Fibroblast of upper back skin (primary cell): ENCODE measurements around the gene RIPOR3.
A peak's percentile ranks its signal among the peaks of the same experiment; 100 is the strongest.
"Not testable (repeated sequence)": the region's sequence is repeated elsewhere in the genome, so short reads cannot be mapped to it uniquely, and the experiment has no call there.

ENCODE experiments used
- DNase-seq: peaks from one replicate; pipeline ENCODE4 v3.0.0-alpha.2; 2013

The RIPOR3 gene

DNA sequence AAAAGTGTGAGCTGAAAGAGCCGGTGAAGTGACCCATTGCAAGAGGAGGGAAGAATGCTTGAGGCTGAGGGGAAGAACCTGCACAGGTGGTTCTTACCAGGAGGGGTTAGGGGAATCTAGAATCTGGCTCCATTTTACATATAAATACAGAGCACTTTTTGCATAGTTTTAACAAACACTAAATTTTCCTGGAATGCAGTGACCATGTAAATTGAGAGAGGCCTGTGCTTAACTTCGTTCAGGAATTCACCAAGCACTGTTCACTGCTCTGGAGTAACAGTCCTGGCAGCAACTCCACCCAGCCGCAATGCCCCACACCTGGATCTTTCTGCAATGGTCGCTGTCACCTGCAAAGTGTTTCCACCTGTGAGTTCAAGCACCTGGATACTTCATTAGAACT is 13.2 kb upstream of the RIPOR3 start:
- DNase-seq, result no peak

DNA sequence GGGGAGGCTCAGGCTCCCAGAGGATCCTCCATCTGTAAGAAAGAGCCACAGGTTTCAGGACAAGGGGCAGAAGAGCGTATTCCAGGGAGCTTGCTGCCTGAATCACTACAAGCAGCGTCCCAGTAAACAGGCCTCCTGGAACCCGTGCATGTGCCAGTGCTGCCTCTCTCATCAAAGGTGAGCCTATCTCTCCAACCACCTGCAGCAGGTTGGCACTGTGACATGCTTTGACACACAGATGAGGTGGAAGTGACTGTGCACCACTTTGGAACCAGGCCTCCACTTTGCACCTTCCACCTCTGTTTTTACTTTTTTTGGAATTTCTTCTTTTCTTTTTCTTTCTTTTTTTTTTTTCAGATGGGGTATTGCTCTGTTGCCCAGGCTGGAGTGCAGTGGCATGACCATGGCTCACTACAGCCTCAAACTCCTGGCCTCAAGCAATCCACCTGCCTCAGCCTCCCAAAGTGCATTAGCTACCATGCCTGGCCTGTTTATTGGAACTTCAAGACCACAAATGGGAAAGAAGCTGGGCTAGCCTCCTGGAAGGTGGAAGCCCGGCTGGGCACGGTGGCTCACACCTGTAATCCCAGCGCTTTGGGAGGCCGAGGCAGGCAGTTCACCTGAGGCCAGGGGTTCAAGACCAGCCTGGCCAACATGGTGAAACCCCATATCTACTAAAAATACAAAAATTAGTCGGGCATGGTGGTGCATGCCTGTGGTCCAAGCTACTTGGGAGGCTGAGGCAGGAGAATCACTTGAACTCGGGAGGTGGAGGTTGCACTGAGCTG is 12.5 kb upstream of the RIPOR3 start:
- not testable (repeated sequence) for DNase-seq

DNA sequence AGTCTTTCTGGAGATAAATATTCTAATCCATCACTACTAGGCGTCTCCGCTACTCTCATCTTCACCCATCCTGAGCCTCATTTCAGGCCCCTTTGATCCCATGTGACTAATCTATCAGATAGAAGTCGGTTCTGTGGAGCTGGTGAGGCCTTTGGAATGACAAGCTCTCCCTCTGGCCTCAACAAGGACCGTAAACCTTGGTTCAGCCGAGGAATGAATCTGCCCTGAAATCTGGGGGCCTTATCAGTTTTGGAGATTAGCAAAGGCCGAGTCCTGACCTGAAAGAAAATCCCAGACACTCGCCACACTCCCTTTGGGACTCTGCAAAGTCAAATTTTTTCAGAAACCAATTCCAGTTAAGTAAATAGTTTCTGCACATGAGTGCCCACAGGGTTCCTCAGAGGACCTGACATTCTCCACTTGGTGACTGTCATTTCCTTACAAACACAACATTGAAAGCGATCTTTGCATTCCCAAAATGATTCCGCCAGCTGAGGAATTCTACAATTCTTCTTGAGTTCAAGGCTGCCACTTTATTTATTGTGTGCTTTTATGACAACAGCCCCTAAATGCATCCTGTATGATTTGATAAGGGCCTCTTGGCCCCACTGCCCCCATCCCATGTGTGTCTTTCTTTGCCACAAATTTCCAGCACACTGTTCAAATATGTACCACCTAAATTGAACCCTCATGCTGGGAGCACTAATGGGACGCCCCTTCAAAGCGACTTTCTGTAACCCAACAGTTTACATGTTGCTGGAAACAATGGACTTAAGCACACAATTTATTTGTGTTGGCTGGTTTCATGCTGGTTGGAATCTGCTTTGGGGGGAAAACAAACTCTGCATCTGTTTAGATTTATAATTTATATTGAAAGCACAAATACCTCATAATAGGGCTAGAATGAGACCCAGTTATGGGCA is 10.0 kb upstream of the RIPOR3 start:
- no peak for DNase-seq

DNA sequence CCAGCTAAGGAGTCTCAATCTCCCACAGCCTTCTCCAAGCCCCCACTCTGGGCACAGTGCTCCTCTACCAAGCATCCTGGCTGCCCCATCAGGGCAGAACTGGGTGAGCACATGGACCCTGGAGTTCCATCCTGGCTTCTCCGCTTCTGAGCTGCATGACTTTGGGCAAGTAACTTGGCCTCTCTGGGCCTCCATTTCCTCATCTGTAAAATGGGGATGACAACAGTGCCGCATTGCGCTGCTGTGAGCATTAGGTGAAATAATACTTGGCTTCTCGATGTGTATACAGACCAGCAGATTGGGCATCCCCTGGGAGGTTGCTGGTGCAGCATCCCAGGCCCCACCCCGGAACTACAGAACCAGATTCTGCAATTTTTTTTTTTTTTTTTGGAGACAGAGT is 8.3 kb upstream of the RIPOR3 start:
- no peak for DNase-seq

DNA sequence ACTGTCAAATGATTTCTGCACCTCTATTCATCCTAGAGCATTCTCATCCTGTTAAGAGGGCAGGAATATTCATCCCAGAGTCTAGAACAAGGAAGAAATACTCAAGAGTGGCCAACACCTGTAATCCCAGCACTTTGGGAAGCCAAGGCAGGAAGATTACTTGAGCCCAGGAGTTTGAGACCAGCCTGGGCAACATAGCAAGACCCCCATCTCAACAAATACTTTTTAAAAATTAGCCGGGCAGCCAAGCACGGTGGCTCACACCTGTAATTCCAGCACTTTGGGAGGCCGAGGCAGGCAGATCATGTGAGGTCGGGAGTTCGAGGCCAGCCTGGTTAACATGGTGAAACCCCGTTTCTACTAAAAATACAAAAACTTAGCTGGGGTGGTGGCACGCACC is 6.9 kb upstream of the RIPOR3 start:
- DNase-seq, result not testable (repeated sequence)

DNA sequence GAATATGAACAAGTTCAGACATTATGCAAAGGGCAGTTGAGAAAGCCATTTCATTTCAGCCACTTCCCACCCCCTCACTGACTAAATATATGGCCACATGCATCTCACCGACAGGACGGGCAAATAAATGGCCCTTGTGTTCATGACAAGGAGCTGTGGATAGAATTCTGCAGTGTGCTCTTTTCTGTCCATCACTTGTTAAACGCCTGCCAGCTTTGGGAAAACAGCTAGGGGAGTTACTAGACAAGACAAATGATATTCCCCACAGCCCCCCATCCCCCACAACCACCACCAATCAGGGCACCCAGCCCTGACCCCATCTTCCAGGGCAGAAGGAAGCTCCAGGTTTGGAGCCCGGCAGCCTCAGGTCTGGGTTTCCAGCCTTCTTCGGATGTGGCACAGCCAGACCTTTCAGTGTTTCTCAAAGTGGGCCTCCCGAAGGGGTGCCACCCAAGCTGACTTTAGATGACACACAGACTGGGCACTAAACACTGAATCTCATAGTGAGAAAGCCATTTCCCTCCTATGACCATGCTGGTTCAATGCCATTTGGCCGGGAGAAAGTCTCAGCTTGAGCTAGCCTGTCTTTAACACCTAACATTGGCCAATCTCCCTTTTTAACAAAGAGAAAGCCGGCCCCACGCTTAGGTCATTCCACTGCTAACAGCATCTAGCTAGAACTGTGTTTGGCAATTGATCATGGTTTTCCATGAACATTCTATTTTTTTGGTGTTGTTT is 4.0 kb upstream of the RIPOR3 start:
- no peak for DNase-seq

DNA sequence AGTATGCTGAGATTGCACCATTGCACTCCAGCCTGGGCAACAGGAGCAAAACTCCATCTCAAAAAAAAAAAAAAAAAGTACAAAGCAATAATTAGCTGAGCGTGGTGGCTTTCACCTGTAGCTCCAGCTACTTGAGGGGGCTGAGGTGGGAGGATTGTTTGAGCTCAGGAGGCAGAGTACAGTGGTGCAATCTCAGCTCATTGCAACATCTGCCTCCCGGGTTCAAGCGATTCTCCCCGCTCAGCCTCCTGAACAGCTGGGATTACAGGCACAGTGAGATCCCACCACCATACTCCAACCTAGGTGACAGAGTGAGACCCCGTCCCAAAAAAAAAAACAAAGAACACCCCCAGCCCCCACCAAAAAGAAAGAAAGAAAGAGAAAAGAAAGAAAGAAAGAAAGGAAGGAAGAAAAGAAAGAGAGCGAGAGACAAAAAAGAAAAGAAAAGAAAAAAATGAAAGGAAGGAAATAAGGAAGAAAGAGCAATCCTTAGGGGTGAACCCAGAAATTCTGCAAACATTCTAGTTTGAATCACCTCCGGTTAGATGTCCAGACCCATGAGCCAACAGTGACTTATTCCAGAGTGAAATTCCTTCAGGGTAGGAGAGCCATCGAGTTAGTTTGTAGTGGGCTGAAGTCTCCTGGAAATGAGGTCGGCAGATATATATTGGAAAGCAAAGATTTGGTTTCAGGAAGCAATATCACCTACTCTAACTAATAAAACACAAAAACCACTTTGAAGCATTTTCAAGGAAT is 3.2 kb upstream of the RIPOR3 start:
- peak; percentile 22 for DNase-seq

DNA sequence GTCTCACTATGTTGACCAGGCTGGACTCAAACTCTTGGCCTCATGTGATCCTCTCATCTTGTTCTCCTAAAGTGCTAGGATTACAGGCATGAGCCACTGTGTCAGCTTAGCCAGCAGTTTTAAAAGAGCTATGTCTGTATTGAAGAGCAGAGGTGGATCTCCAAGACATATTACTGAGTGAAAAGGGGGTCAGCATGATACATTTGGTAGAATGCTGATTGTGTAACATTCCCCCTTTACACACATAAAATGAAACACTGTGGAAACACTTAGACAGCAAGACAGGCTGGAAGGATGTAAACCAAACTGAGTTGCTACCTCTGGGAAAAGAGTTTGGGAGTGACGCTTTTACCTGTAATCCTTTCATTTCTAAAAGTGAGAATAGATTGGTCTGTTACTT is 1.7 kb upstream of the RIPOR3 start:
- no peak for DNase-seq

DNA sequence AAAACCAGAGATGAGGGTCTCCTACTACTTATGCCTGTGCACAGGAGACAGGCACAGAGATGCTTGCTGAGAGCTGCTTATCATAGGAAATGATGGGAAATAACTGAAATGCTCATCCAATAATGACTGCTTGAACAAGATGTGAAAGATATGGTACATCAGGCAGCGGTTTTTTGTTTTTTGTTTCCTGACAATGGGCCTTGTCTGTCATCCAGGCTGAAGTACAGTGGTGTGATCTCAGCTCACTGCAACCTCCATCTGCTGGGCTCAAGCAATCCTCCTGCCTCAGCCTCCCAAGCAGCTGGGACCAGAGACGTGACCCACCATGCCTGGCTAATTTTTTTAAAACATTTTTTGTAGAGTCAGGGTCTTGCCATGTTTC is 1.2 kb upstream of the RIPOR3 start:
- DNase-seq, result no peak

DNA sequence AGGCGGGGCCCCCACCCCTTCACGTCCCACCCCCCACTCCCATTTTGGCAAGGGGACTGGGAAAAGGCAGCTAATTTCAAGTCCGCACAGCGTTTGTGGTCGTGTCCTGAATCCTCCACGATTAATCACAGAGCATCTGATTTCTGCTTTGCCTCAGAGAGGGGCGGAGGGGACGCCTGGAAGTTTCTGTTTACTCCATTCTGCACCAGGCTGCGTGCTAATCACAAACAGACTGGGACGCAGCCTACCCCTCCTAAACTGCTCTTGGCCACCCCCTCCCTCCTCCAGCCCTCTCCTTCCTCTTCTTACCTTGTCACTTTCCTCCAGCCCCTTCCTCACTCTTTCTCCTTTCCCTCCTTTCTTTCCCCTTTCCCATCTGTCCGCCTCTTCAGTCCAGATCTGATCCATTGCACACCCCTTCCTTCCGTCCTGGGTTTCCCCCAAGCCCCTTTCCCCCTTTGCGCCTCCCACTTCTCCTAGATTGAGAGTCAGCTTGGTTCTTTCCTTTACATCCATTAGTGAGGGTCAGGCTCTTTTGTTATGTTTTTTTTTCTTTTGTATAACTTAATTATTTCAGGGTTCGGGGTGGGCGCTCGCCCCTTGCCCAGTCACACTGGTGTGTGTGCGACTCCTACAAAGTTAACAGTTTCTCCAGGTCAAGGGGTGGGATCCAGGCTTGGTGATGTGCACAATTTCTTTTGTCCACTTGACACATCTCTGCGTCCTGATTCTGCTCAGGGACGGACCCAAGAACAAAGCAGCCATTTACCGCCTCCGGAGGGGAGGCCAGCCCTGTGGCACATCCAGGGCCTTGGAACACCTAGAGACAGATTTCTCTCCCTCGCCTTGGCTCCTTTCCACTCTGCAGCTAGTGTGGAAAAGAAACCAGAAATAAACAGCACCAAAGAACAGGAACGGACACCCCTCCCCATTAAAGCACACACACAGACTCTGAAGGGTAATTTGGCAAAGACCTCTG is 520 bp upstream of the RIPOR3 start:
- peak; percentile 70 for DNase-seq

DNA sequence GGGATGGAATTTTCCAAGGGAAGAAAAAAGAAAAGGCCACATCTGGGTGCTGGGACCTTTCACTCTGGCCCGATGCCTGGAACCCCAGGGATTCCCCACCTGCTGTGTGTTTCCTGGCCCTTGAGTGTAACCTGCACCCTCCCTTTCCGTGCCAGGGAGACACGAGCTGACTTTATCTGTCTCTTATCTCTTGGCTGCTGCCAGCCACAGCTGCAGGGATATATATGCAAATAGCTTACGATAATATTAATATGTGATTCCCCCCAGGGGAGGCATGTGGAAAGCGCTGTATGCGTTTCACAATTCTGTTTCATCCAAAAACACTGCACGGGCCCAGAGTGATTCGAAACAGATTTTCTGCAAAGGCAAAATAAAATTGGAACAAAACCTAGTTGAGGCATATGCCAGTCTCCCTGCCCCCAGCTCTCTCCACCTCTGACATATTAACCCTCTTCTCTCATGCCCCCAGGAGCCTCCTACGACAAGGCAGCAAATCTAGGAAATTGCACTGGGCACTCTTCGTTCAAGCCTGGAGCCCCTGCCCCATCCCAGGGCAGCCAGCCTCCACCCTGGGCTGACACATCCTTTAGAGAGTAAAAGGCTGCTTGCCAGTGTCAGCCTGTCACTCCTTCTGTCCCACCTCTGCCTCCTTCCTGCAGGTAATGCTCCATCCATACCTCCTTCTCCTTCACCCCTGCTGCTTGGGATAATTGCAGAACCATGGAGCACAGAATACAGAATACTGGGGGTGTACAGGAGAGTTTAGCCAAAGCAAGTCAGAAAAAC is 1.3 kb downstream of the RIPOR3 start:
- DNase-seq, result peak; percentile 39

DNA sequence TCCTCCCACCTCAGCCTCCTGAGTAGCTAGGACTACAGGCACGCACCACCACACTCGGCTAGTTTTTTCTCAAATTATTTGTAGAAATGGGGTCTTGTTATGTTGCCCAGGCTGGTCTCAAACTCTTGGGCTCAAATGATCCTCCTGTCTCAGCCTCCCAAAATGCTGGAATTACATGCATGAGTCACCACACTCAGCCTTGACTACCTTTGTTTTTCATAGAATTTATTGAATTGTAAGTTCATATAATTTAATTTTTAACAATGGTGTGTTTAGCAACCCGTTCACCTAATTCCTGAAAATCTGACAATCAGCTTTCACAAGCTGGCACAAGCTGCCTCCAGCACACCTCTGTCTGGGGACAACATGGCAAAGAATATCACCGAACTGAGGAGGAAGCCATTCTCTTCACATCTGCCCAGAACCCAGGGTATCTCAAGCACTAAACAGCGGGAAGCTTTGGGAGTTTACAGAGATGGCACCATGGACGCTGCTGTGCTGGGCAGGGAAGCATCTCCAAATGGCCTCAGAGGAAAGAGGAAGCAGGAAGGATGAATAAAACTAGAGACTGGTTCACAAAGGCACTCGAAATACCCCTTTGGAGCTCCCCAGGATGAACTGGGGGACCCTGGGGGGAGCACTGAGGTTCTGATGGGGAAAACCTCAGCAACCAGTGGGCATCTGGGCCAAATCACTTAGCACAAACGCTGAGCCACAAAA is 2.9 kb downstream of the RIPOR3 start:
- DNase-seq, result no peak

DNA sequence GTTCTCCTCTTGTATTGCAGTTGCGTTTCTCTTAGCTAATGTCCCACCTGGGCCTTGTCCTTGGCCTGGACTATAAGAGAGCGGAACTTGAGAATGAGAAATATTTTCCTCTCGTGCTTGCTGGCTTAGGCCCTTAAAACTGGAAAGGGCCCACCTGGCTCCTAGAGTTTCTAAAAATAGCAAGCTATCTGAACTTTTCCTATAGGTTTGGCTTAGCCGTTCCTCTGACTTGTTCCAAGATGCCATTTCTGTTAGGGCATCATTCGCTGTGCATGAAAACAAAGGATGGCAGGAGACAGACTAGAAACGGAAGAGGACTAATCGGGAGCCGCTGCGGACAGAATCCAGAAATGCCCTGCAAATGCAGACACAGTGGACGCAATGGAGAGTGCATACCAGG is 4.5 kb downstream of the RIPOR3 start:
- no peak for DNase-seq

DNA sequence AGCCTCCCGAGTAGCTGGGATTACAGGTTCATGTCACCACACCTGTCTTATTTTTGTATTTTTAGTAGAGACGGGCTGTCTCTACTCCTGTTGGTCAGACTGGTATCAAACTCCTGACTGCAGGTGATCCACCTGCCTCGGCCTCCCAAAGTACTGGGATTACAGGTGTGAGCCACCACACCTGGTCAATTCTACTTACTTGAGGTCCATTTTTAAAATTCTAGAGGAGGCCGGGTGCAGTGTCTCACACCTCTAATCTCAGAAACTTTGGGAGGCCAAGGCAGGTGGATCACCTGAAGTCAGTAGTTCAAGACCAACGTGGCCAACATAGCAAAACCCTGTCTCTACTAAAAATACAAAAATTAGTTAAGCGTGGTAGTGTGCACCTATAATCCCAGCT is 7.8 kb downstream of the RIPOR3 start:
- no peak for DNase-seq

DNA sequence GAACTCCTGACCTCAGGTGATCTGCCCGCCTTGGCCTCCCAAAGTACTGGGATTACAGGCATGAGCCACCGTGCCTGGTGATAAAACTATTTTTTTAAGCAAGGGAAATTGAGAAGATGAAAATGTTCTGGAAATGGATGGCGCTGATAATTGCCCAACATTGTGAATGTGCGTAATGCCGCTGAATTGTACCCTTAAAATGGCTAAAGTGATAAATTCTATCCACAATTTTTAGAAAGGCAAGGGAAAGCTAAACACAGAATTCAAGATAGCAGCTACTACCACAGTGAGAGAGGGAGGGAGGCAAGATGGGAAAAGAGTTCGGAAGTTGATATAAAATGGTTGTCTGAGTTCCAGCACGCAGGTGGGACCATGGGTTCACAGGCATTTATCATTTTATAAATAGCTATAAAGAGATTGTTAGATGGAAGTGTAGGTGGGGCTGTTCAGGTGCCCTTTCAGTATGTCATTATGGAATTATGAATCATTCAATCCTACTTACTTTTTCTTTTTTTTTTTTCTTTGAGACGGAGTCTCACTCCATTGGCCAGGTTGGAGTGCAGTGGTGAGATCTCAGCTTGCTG is 8.3 kb downstream of the RIPOR3 start:
- DNase-seq, result no peak

DNA sequence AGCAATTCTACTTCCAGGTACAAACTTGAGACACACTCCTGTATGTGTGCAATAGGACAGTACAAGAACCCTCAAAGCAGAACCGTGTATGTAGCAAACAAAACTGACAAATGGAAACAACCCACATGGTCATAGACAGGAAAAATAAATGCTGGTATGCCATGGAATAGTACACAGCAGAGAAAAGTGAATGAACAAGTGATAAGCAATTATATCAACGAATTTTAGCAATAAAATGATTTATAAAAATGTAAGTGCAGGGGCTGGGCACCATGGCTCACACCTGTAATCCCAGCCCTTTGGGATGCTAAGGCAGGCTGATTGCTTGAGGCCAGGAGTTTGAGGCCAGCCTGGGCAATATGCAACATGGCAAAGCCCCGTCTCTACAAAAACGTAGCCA is 9.3 kb downstream of the RIPOR3 start:
- no peak for DNase-seq

DNA sequence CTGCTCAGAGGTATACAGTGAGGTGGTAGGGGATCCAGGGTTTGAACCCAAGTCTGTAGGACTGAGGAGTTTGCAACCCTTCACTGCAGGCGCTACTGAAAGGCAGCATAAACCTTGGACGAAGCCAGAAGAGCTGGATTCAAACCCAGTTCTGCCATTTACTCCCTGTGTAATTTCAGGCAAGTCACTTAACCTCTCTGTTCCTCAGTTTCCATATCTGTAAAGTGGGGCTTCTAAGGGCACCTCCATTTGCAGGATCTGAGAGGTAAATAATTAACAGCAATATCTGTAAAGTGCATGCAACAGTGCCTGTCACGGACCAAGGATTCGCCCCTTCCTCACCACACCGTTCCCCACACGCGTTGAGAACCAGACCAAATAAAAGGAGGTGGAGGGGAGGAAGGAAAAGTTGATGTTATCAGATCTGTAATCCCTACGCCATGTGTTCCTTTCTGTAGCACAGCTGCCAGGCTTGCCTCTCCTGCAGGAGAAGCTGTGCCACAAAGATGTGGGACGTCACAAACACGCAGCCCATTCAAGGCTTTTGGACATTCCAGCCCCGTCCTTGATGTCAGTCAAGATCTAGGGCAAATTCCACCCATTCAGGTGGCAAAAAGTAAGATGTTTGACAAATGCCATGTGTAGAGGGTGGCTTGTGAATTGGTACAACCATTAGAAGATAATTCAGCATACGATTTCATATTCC is 9.8 kb downstream of the RIPOR3 start:
- no peak for DNase-seq

DNA sequence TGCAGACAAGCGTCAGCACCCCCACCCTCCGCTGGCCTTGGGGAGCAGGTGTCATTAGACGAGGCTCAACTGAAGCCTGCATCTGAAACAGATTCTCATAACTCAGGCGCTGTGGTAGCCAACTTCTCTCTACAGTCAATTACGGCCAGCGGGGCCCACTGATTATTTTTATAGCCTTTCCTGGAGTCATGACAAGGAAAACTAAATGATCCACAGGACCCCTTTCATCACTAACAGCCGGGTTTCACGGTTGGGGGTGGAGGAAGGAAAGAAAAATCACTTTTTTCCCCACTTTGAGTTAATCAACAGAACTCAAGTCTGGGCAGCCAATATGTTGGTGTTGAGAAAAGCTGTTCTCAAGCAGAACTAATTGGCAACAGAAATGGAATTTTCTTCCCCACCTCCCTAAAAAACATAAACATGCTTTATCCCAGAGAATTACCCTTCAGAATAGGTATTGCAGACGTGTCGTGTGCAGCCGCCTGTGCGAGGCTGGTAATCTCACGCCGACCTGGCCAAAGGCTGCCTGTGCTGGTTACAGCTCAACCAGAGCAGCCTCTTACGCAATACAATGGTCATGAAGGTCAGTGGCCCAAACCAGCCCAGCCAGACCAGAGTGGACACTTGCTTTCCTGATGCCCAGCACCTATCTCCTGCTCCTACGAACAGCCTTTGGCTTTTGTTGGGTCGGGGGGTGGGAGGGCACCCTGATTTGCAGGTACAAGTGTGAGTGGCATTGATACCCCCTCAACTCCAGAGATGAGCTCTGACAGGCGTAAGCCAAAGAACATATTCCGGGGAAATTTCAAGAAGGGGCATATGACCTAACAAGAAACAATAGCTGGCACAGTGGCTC is 11.0 kb downstream of the RIPOR3 start:
- DNase-seq, result no peak
